HL-60 (cell line): ENCODE results near the gene HIP1.

Experiments used
- DNase-seq, 2 experiments: peaks; one replicate each; pipeline ENCODE4 v3.0.0-alpha.2; 2010 to 2020; ENCODE audit warnings: low read depth in 1 of 2, low spot score in 1 of 2
- H3K27ac ChIP-seq: fragments of 250-450 bp; sonication (Bioruptor Pico); replicated peaks from 2 replicates; pipeline ENCODE4 v1.5.1; 2020; ENCODE audit warnings: mild to moderate bottlenecking, moderate library complexity
- H3K27me3 ChIP-seq: fragments of 250-450 bp; sonication (Bioruptor Pico); 2 replicates; pipeline ENCODE4 v1.5.1; 2021; ENCODE audit warnings: mild to moderate bottlenecking, moderate library complexity; ENCODE audit not compliant: insufficient read depth, poor library complexity, severe bottlenecking
- H3K4me3 ChIP-seq: replicated peaks from 2 replicates; pipeline ENCODE4 v1.5.1; 2011; ENCODE audit warnings: mild to moderate bottlenecking, control low read depth, low read length; ENCODE audit not compliant: insufficient read depth
- CTCF ChIP-seq: IDR thresholded peaks from one replicate; pipeline ENCODE4 v1.5.1; 2011; ENCODE audit warnings: low read length, control low read depth, inconsistent platforms; ENCODE audit not compliant: insufficient read depth
- GABPA ChIP-seq: IDR thresholded peaks from 2 replicates; pipeline ENCODE4 v1.6.1; 2012; ENCODE audit warnings: low read depth
- POLR2AphosphoS5 ChIP-seq: IDR thresholded peaks from 2 replicates; pipeline ENCODE4 v1.6.1; 2012; ENCODE audit warnings: low read depth
- REST ChIP-seq: IDR thresholded peaks from 2 replicates; pipeline ENCODE4 v1.6.1; 2012; ENCODE audit warnings: low read depth; ENCODE audit not compliant: insufficient replicate concordance
- SPI1 ChIP-seq: IDR thresholded peaks from 2 replicates; pipeline ENCODE4 v1.6.1; 2012; ENCODE audit warnings: low read depth, mild to moderate bottlenecking, borderline replicate concordance

The HIP1 gene

GRCh38 chr7:75625868-75626267 lies 112.9 kb downstream of the HIP1 start:
- Histone ChIP-seq H3K27ac (no peak overlapping the region), H3K27me3 (no peaks in the 10 kb centered on the region), H3K4me3 (no peak overlapping the region)
- no peak for TF ChIP-seq REST
- TF ChIP-seq GABPA = no peak
- TF ChIP-seq POLR2AphosphoS5 = no peak
- no peak for TF ChIP-seq SPI1
- TF ChIP-seq CTCF = no peak
- no peak for DNase-seq

- H3K4me3 ChIP-seq = no peak overlapping the region
- TF ChIP-seq GABPA (peak; percentile 71), CTCF (no peak), REST (no peak), SPI1 (peak; percentile 81; the same call in 1 of the 2 replicates), POLR2AphosphoS5 (peak; percentile 81)
- no peaks in the 10 kb centered on the region for H3K27me3 ChIP-seq
- peak overlapping the region; percentile 86 for H3K27ac ChIP-seq
- peak; percentile 88 to 94 for DNase-seq
Observed at GRCh38 chr7:75624134-75624832, 114.5 kb downstream of the HIP1 start.

- Histone ChIP-seq H3K27me3 (no peaks in the 10 kb centered on the region), H3K27ac (peak overlapping the region; percentile 86), H3K4me3 (no peak overlapping the region)
- DNase-seq = no peak
- TF ChIP-seq CTCF (no peak), POLR2AphosphoS5 (no peak), REST (no peak), SPI1 (no peak), GABPA (no peak)
Observed at GRCh38 chr7:75623390-75624133, 115.2 kb downstream of the HIP1 start.
